ENCODE results near the gene ARHGAP30. TPM values are rescaled to one million over a fixed set of nuclear protein-coding genes. Genes with fewer than 3 reads are reported as not detected.
A peak's percentile ranks its signal among the peaks of the same experiment; 100 is the strongest.

The ARHGAP30 gene
- total and polyA plus RNA-seq, 2 donors (not counting 1 experiment from before 2014, with no cell fraction given), result not detected

DNA sequence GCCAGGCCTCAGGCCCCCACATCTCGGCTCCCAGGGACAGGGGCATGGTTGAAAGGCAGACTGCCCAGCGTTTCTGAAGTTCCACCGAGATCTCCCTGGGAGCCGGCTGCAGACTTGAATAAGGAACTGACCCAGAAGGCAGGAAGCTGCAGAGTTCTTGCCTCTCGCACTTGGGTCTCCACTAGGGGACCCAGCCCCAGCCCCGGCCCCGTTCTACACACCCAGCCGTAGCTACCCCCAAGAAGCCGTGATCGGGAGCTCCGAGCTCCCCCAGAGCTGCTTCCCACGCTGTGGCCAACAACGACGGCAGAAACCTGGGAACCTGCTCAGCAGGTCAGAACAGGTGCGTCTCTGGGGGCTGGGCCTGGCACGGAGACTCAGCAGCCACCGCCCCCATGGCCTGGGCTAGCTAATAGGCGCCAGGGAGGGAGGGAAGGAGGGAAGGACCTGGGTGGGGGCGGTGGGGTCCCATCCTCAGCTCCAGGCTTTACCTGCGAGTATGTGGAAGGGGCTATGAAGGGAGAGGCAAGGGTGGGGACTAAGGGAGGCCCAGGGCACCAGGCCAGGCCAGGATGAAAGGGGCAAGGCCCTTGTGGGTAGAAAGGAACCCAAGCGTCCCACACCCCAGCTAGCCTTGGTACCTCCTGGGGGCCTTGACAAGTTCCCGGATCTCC is 19.7 kb upstream of the ARHGAP30 start, which contains the start of gene NECTIN4:
TSS of gene NECTIN4 (minus strand) at position 308 of the 674 bp plus-strand sequence. CDS start at position 46, 262 bp downstream.
- Histone ChIP-seq H3K27me3 (ENCODE audit: control insufficient read depth, insufficient read depth, low read length) (no peaks in the 10 kb centered on the region), H3K79me2 (ENCODE audit: control insufficient read depth, insufficient read depth, low read length) (no peaks in the 10 kb centered on the region), H2AFZ (ENCODE audit: low read length) (no peak within 1 kb of the TSS), H3K4me3 (replicated peaks in 1 of 4; ENCODE audit: control extremely low read depth in 1 of 4, insufficient read depth in 1 of 4, low read depth in 3 of 4, low read length in 4 of 4) (no peak within 1 kb of the TSS), H4K20me1 (ENCODE audit: control insufficient read depth, extremely low read depth, insufficient read depth, low read length) (no peaks in the 10 kb centered on the region), H3K9ac (ENCODE audit: insufficient read depth, low read length) (no peak within 1 kb of the TSS), H3K9me3 (ENCODE audit: control insufficient read depth, insufficient read depth, low read depth, low read length) (no peaks in the 10 kb centered on the region), H3K36me3 (ENCODE audit: control insufficient read depth, insufficient read depth, low read length) (no peaks in the 10 kb centered on the region), H3K27ac (ENCODE audit: insufficient read depth, low read length) (no peak within 1 kb of the TSS), H3K4me2 (ENCODE audit: extremely low read depth, insufficient read depth, low read length) (no peak within 1 kb of the TSS), H3K4me1 (ENCODE audit: control insufficient read depth, extremely low read depth, insufficient read depth, low read length) (peaks cover 11% of the 10 kb centered on the region)
- no peak for DNase-seq (ENCODE audit: low read depth in 2 of 2)
- TF ChIP-seq, protein P1, sequence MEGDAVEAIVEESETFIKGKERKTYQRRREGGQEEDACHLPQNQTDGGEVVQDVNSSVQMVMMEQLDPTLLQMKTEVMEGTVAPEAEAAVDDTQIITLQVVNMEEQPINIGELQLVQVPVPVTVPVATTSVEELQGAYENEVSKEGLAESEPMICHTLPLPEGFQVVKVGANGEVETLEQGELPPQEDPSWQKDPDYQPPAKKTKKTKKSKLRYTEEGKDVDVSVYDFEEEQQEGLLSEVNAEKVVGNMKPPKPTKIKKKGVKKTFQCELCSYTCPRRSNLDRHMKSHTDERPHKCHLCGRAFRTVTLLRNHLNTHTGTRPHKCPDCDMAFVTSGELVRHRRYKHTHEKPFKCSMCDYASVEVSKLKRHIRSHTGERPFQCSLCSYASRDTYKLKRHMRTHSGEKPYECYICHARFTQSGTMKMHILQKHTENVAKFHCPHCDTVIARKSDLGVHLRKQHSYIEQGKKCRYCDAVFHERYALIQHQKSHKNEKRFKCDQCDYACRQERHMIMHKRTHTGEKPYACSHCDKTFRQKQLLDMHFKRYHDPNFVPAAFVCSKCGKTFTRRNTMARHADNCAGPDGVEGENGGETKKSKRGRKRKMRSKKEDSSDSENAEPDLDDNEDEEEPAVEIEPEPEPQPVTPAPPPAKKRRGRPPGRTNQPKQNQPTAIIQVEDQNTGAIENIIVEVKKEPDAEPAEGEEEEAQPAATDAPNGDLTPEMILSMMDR (conservative IDR thresholded peaks at IDR 0.05 in 1 of 2, IDR thresholded peaks at IDR 0.05 in 1 of 2; ENCODE audit: low read depth in 1 of 2, low read length in 2 of 2), result no peak
- no peak for TF ChIP-seq EZH2 (IDR thresholded peaks at IDR 0.05; ENCODE audit: low read length, missing control alignments)

DNA sequence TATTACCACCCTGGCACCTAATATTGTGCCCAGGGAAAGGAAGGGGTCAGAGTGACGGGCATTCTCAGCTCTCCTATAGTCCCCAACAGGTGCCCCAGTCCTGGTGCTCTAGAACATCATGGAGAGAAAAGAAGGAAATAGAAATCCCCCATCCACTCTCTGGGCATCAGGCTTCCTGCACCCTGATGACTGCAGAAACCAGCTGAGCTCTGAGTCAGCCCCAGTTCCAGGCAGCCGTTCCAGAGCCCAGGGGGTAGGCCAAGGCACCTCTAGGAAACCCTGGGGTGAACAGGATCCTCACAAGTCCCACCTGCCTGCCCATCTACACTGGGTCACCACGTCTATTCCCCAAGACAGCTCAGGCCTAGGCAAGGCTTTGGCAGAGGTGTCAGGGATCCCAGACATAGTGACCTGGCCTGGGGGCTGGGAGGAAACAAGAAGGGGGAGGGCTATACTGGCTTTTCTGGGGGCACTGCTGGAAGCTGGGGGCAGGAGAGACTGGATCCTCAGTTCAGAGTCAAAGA is 19.0 kb upstream of the ARHGAP30 start:
- H3K36me3 ChIP-seq (ENCODE audit: control insufficient read depth, insufficient read depth, low read length), result no peaks in the 10 kb centered on the region
- no peak overlapping the region for H3K9ac ChIP-seq (ENCODE audit: insufficient read depth, low read length)
- no peaks in the 10 kb centered on the region for H4K20me1 ChIP-seq (ENCODE audit: control insufficient read depth, extremely low read depth, insufficient read depth, low read length)
- no peak overlapping the region for H3K27ac ChIP-seq (ENCODE audit: insufficient read depth, low read length)
- peaks cover 18% of the 10 kb centered on the region for H3K4me1 ChIP-seq (ENCODE audit: control insufficient read depth, extremely low read depth, insufficient read depth, low read length)
- H3K4me2 ChIP-seq (ENCODE audit: extremely low read depth, insufficient read depth, low read length), result no peak overlapping the region
- TF ChIP-seq EZH2 (IDR thresholded peaks at IDR 0.05; ENCODE audit: low read length, missing control alignments), result no peak
- TF ChIP-seq, protein P1 (conservative IDR thresholded peaks at IDR 0.05 in 1 of 2, IDR thresholded peaks at IDR 0.05 in 1 of 2; ENCODE audit: low read depth in 1 of 2, low read length in 2 of 2), result no peak
- H3K4me3 ChIP-seq (replicated peaks in 1 of 4; ENCODE audit: control extremely low read depth in 1 of 4, insufficient read depth in 1 of 4, low read depth in 3 of 4, low read length in 4 of 4), result no peak overlapping the region
- no peaks in the 10 kb centered on the region for H3K27me3 ChIP-seq (ENCODE audit: control insufficient read depth, insufficient read depth, low read length)
- H3K79me2 ChIP-seq (ENCODE audit: control insufficient read depth, insufficient read depth, low read length), result no peaks in the 10 kb centered on the region
- H2AFZ ChIP-seq (ENCODE audit: low read length), result no peak overlapping the region
- no peaks in the 10 kb centered on the region for H3K9me3 ChIP-seq (ENCODE audit: control insufficient read depth, insufficient read depth, low read depth, low read length)
- peak in 1 of 2 donors; percentile 48 for DNase-seq (ENCODE audit: low read depth in 2 of 2)

DNA sequence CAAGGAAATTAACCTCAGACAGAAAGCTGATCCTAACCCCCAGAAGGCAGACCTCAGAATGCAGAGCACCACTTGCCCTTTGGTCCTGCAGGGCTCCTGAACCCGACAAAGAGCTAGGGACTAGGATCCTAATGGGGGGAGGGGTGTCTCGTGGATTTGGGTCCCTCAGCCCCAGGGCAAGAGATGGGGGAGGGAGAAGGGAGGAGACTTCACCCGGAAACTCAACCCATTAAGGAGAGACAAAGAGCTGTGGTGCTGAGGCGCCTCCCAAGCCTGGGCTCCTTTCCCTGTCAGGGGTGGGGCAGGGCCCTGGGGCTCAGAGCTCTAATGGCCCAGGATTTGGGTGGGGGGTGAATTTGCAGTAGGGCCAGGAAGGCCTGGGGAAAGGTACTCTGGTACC is 16.8 kb upstream of the ARHGAP30 start:
- no peaks in the 10 kb centered on the region for H3K79me2 ChIP-seq (ENCODE audit: control insufficient read depth, insufficient read depth, low read length)
- H3K4me1 ChIP-seq (ENCODE audit: control insufficient read depth, extremely low read depth, insufficient read depth, low read length), result peaks cover 21% of the 10 kb centered on the region
- H3K4me3 ChIP-seq (replicated peaks in 1 of 4; ENCODE audit: control extremely low read depth in 1 of 4, insufficient read depth in 1 of 4, low read depth in 3 of 4, low read length in 4 of 4), result no peak overlapping the region
- no peaks in the 10 kb centered on the region for H3K36me3 ChIP-seq (ENCODE audit: control insufficient read depth, insufficient read depth, low read length)
- DNase-seq (ENCODE audit: low read depth in 2 of 2), result no peak
- no peak overlapping the region for H3K4me2 ChIP-seq (ENCODE audit: extremely low read depth, insufficient read depth, low read length)
- H4K20me1 ChIP-seq (ENCODE audit: control insufficient read depth, extremely low read depth, insufficient read depth, low read length), result no peaks in the 10 kb centered on the region
- no peak overlapping the region for H3K9ac ChIP-seq (ENCODE audit: insufficient read depth, low read length)
- no peak overlapping the region for H2AFZ ChIP-seq (ENCODE audit: low read length)
- TF ChIP-seq, protein P1 (conservative IDR thresholded peaks at IDR 0.05 in 1 of 2, IDR thresholded peaks at IDR 0.05 in 1 of 2; ENCODE audit: low read depth in 1 of 2, low read length in 2 of 2), result no peak
- no peak for TF ChIP-seq EZH2 (IDR thresholded peaks at IDR 0.05; ENCODE audit: low read length, missing control alignments)
- no peaks in the 10 kb centered on the region for H3K9me3 ChIP-seq (ENCODE audit: control insufficient read depth, insufficient read depth, low read depth, low read length)
- no peak overlapping the region for H3K27ac ChIP-seq (ENCODE audit: insufficient read depth, low read length)
- H3K27me3 ChIP-seq (ENCODE audit: control insufficient read depth, insufficient read depth, low read length), result no peaks in the 10 kb centered on the region

All from fibroblast of lung (primary cell).